Hepatocyte (in vitro differentiated cells): Measurements from ENCODE around the gene EOLA1. TPM values are rescaled to one million over a fixed set of nuclear protein-coding genes. Genes with fewer than 3 reads are reported as not detected.
"Not testable (repeated sequence)": the region's sequence is repeated elsewhere in the genome, so short reads cannot be mapped to it uniquely, and the experiment has no call there.

Source experiments
- DNase-seq: peaks from one replicate; pipeline ENCODE4 v3.0.0-alpha.2; 2016; ENCODE audit warnings: low spot score
- H2AFZ ChIP-seq: fragments of 200-600 bp; sonication (generic); 2 replicates; pipeline ENCODE4 v1.6.0; 2016; ENCODE audit warnings: antibody characterized with exemption, mild to moderate bottlenecking
- H3K27ac ChIP-seq: fragments of 200-600 bp; sonication (generic); 2 replicates; pipeline ENCODE4 v1.5.1; 2016; ENCODE audit warnings: mild to moderate bottlenecking
- H3K27me3 ChIP-seq: fragments of 200-600 bp; sonication (generic); 2 replicates; pipeline ENCODE4 v1.6.1; 2016
- H3K36me3 ChIP-seq: fragments of 200-600 bp; sonication (generic); replicated peaks from 2 replicates; pipeline ENCODE4 v1.5.1; 2016; ENCODE audit warnings: low read depth; ENCODE audit not compliant: insufficient read depth
- H3K4me1 ChIP-seq: fragments of 200-600 bp; sonication (generic); 2 replicates; pipeline ENCODE4 v1.5.1; 2016; ENCODE audit warnings: mild to moderate bottlenecking, moderate library complexity; ENCODE audit not compliant: insufficient read depth
- H3K4me2 ChIP-seq: fragments of 200-600 bp; sonication (generic); 2 replicates; pipeline ENCODE4 v1.6.0; 2016
- H3K4me3 ChIP-seq: fragments of 200-600 bp; sonication (generic); 2 replicates; pipeline ENCODE4 v1.5.1; 2016; ENCODE audit warnings: mild to moderate bottlenecking
- H3K79me2 ChIP-seq: fragments of 200-600 bp; sonication (generic); 2 replicates; pipeline ENCODE4 v1.6.0; 2017; ENCODE audit warnings: mild to moderate bottlenecking
- H3K9me2 ChIP-seq: fragments of 200-600 bp; sonication (generic); replicated peaks from 2 replicates; pipeline ENCODE4 v1.6.0; 2017; ENCODE audit warnings: mild to moderate bottlenecking; ENCODE audit not compliant: insufficient read depth
- H3K9me3 ChIP-seq: fragments of 200-600 bp; sonication (generic); 2 replicates; pipeline ENCODE4 v1.5.1; 2016; ENCODE audit warnings: low read depth, mild to moderate bottlenecking
- H4K20me1 ChIP-seq: fragments of 200-600 bp; sonication (generic); 2 replicates; pipeline ENCODE4 v1.6.0; 2016; ENCODE audit warnings: mild to moderate bottlenecking; ENCODE audit not compliant: insufficient read depth, poor library complexity, severe bottlenecking
- WGBS: methylation state at CpG from one replicate; pipeline ENCODE4 v1.1.6; 2016; ENCODE audit warnings: low lambda C conversion rate; ENCODE audit errors: missing lambda C conversion rate; 5-methylcytosine and 5-hydroxymethylcytosine counted together
- polyA plus RNA-seq: library from polyadenylated mRNA; unstranded; fragments of >200 nt; fragmentation: Nextera tagmentation; extraction: Ambion mirVana; gene quantifications from 2 replicates; pipeline ENCODE4 v1.2.1, GENCODE V29; 2016
- total RNA-seq: library from RNA; depleted of rRNA; stranded (reverse); fragments of >200 nt; gene quantifications from 2 replicates; pipeline ENCODE4 v1.2.3, GENCODE V29; 2014

The EOLA1 gene
- total and polyA plus RNA-seq, 2 experiments from 2014 or later, result 9.1 to 13.4 TPM

- not testable (repeated sequence) for H3K4me1 ChIP-seq, H3K9me3 ChIP-seq, DNase-seq, H3K27me3 ChIP-seq, H3K4me2 ChIP-seq, H3K36me3 ChIP-seq, H4K20me1 ChIP-seq, H2AFZ ChIP-seq, H3K79me2 ChIP-seq, H3K27ac ChIP-seq, H3K4me3 ChIP-seq, H3K9me2 ChIP-seq
- 85% methylated on average over 5 of the region's 17 CpGs for WGBS
Measured at GRCh38 chrX:149585631-149586030, 44.8 kb downstream of the EOLA1 start.

- not testable (repeated sequence) for H2AFZ ChIP-seq, H4K20me1 ChIP-seq, H3K27me3 ChIP-seq, H3K4me1 ChIP-seq, DNase-seq, H3K4me3 ChIP-seq, H3K36me3 ChIP-seq, H3K79me2 ChIP-seq, H3K4me2 ChIP-seq, H3K9me3 ChIP-seq, H3K9me2 ChIP-seq, H3K27ac ChIP-seq
- no CpG with 5 or more reads among the region's 12 CpGs for WGBS
Measured at GRCh38 chrX:149587359-149587758, 46.5 kb downstream of the EOLA1 start, which contains the start of gene MAGEA9B. Gene MAGEA9B, minus strand, starts transcription at chrX:149587459. Its CDS starts 4,280 bp downstream, at chrX:149583179.

GRCh38 chrX:149590993-149591392 is 50.2 kb downstream of the EOLA1 start:
- not testable (repeated sequence) for H3K4me3 ChIP-seq, DNase-seq, H3K79me2 ChIP-seq, H3K4me1 ChIP-seq, H3K27me3 ChIP-seq, H4K20me1 ChIP-seq, H3K9me3 ChIP-seq, H3K9me2 ChIP-seq, H3K27ac ChIP-seq, H3K4me2 ChIP-seq, H3K36me3 ChIP-seq, H2AFZ ChIP-seq
- no CpG with 5 or more reads among the region's 7 CpGs for WGBS

GRCh38 chrX:149595214-149595613 is 54.4 kb downstream of the EOLA1 start, which contains the start of gene HSFX2:
Gene HSFX2, minus strand, starts transcription at chrX:149595314. Its CDS starts 614 bp downstream, at chrX:149594700.
- not testable (repeated sequence) for H3K4me1 ChIP-seq, H3K9me2 ChIP-seq, H3K36me3 ChIP-seq, H3K4me2 ChIP-seq, H3K9me3 ChIP-seq, H4K20me1 ChIP-seq, H3K79me2 ChIP-seq, DNase-seq, H3K27me3 ChIP-seq, H2AFZ ChIP-seq, H3K27ac ChIP-seq, H3K4me3 ChIP-seq
- WGBS, result no CpG with 5 or more reads among the region's 17 CpGs

GRCh38 chrX:149595943-149596342 is 55.1 kb downstream of the EOLA1 start:
- no CpG with 5 or more reads among the region's 7 CpGs for WGBS
- H3K27ac ChIP-seq, H3K4me1 ChIP-seq, H3K27me3 ChIP-seq, H3K79me2 ChIP-seq, H3K4me3 ChIP-seq, H3K9me2 ChIP-seq, H2AFZ ChIP-seq, H3K36me3 ChIP-seq, H3K9me3 ChIP-seq, DNase-seq, H4K20me1 ChIP-seq, H3K4me2 ChIP-seq: not testable (repeated sequence)

Other genes starting within 250 kb of the EOLA1 start
- gene IDS, start 35.7 kb upstream of the EOLA1 start, total RNA-seq, result 25.4 and 30.6 TPM in 2 replicates
- 33.7 and 42.7 TPM in 2 replicates for gene IDS, start 35.7 kb upstream of the EOLA1 start, polyA plus RNA-seq
- not detected in 2 replicates for gene HSFX3, start 8.9 kb downstream of the EOLA1 start, total RNA-seq
- gene HSFX3, start 8.9 kb downstream of the EOLA1 start, polyA plus RNA-seq, result not detected in 2 replicates
- gene MAGEA9B, start 46.4 kb downstream of the EOLA1 start, total RNA-seq, result 0.33 TPM in 1 of 2 replicates, not detected in the other
- gene MAGEA9B, start 46.4 kb downstream of the EOLA1 start, polyA plus RNA-seq, result not detected in 2 replicates
- gene HSFX2, start 54.3 kb downstream of the EOLA1 start, total RNA-seq, result not detected in 2 replicates
- 0.53 and 1.1 TPM in 2 replicates for gene HSFX2, start 54.3 kb downstream of the EOLA1 start, polyA plus RNA-seq
- gene TMEM185A, start 90.8 kb downstream of the EOLA1 start, total RNA-seq, result 40.9 and 45.7 TPM in 2 replicates
- gene TMEM185A, start 90.8 kb downstream of the EOLA1 start, polyA plus RNA-seq, result 45.6 and 51.6 TPM in 2 replicates
- gene MAGEA11, start 171.0 kb downstream of the EOLA1 start, total RNA-seq, result not detected in 2 replicates
- gene MAGEA11, start 171.0 kb downstream of the EOLA1 start, polyA plus RNA-seq, result not detected in 2 replicates
- 0.80 and 2.3 TPM in 2 replicates for gene HSFX1, start 233.1 kb downstream of the EOLA1 start, total RNA-seq
- 0.45 and 1.1 TPM in 2 replicates for gene HSFX1, start 233.1 kb downstream of the EOLA1 start, polyA plus RNA-seq
- gene MAGEA9, start 240.9 kb downstream of the EOLA1 start, total RNA-seq, result not detected in 2 replicates
- gene MAGEA9, start 240.9 kb downstream of the EOLA1 start, polyA plus RNA-seq, result not detected in 2 replicates